Ramos (cell line): ENCODE results near the gene NFASC.

Experiments
- in situ Hi-C: fragments of 300-500 bp; cut with MboI; formaldehyde crosslinking; loops from one replicate; pipeline ENCODE4 v1.14.3; 2022; ENCODE audit warnings: low sequenced_read_pairs; ENCODE audit not compliant: unreplicated experiment

Gene NFASC

GRCh38 chr1:204885288-204885711 is 14.6 kb downstream of the NFASC start:
- in situ Hi-C loops, result no loop called here

- in situ Hi-C loops, result no loop called here
These were observed 15.1 kb downstream of the NFASC start for GRCh38 chr1:204885790-204886189.

GRCh38 chr1:204887846-204888245 is 17.2 kb downstream of the NFASC start:
- in situ Hi-C loops, result no loop called here

GRCh38 chr1:204888294-204888693 is 17.6 kb downstream of the NFASC start:
- in situ Hi-C loops, result no loop called here

GRCh38 chr1:204889681-204890383 is 19.2 kb downstream of the NFASC start:
- in situ Hi-C loops, result no loop called here

GRCh38 chr1:204891860-204892259 is 21.2 kb downstream of the NFASC start:
- in situ Hi-C loops, result no loop called here

GRCh38 chr1:204894031-204894430 is 23.4 kb downstream of the NFASC start:
- in situ Hi-C loops, result no loop called here

GRCh38 chr1:204894606-204895005 is 23.9 kb downstream of the NFASC start:
- in situ Hi-C loops, result no loop called here

- in situ Hi-C loops, result no loop called here
These were observed 25.4 kb downstream of the NFASC start for GRCh38 chr1:204896023-204896422.

GRCh38 chr1:204896787-204897469 is 26.3 kb downstream of the NFASC start:
- in situ Hi-C loops, result no loop called here

- in situ Hi-C loops, result no loop called here
These were observed 30.1 kb downstream of the NFASC start for GRCh38 chr1:204900721-204901120.

- in situ Hi-C loops, result no loop called here
These were observed 32.0 kb downstream of the NFASC start for GRCh38 chr1:204902671-204903070.

GRCh38 chr1:204904228-204904810 is 33.7 kb downstream of the NFASC start:
- in situ Hi-C loops, result no loop called here

GRCh38 chr1:204909109-204909508 is 38.4 kb downstream of the NFASC start:
- in situ Hi-C loops, result no loop called here

- in situ Hi-C loops, result no loop called here
These were observed 45.3 kb downstream of the NFASC start for GRCh38 chr1:204915861-204916495.

- in situ Hi-C loops, result no loop called here
These were observed 47.1 kb downstream of the NFASC start for GRCh38 chr1:204917802-204918201.

- in situ Hi-C loops, result no loop called here
These were observed 49.8 kb downstream of the NFASC start for GRCh38 chr1:204920511-204920910.

GRCh38 chr1:204920967-204921366 is 50.3 kb downstream of the NFASC start:
- in situ Hi-C loops, result no loop called here

- in situ Hi-C loops, result no loop called here
These were observed 51.3 kb downstream of the NFASC start for GRCh38 chr1:204921855-204922516.

- in situ Hi-C loops, result no loop called here
These were observed 52.5 kb downstream of the NFASC start for GRCh38 chr1:204923201-204923600.

GRCh38 chr1:204923626-204924012 is 53.0 kb downstream of the NFASC start:
- in situ Hi-C loops, result no loop called here
